A549 (cell line): ENCODE data around the gene QSOX1. TPM values are rescaled to one million over a fixed set of nuclear protein-coding genes. Genes with fewer than 3 reads are reported as not detected.

Experiments used
- ATAC-seq, 2 experiments: fragments of 200-7000 bp in 1 of 2; fragments of >200 bp in 1 of 2; cut with Nextera tagmentation in 1 of 2; cut with Tn5 transposase in 1 of 2; 3 replicates each; pipeline versions ENCODE4 v1.8.0 to v1.9.1; 2018 to 2020; ENCODE audit warnings: mild to moderate bottlenecking in 1 of 2, moderate library complexity in 1 of 2
- CTCF ChIA-PET: fragments of 300-600 bp; sonication (Branson Sonifier 250); formaldehyde crosslinking; extraction: SDS; loops from one replicate; lab custom pipeline; 2021; ENCODE audit warnings: antibody characterized with exemption, inconsistent platforms; lab: Yijun Ruan, JAX
- POLR2A ChIA-PET: fragments of 350-600 bp; formaldehyde crosslinking; extraction: SDS; loops from one replicate; lab custom pipeline; 2021; ENCODE audit warnings: antibody characterized with exemption, inconsistent platforms; lab: Yijun Ruan, JAX
- DNase-seq, 2 experiments: peaks; one replicate each; pipeline versions ENCODE4 v3.0.0 to v3.0.0-alpha.2; 2011 to 2016; ENCODE audit warnings: low read depth in 1 of 2, low spot score in 1 of 2
- FAIRE-seq: peaks from 2 replicates; lab custom pipeline; 2011; peaks lifted over from hg19 to GRCh38; lab: Jason Lieb, UNC
- H3K27ac ChIP-seq, 2 experiments: fragments of >200 bp; sonication (Bioruptor Twin); formaldehyde crosslinking; 3 replicates each; pipeline ENCODE4 v1.5.1; 2016 to 2017
- H3K4me1 ChIP-seq: fragments of >200 bp; sonication (Bioruptor Twin); formaldehyde crosslinking; 3 replicates; pipeline ENCODE4 v1.6.1; 2016
- H3K4me2 ChIP-seq: fragments of >200 bp; sonication (Bioruptor Twin); formaldehyde crosslinking; 3 replicates; pipeline ENCODE4 v1.6.1; 2016
- H3K4me3 ChIP-seq: fragments of >200 bp; sonication (Bioruptor Twin); formaldehyde crosslinking; 3 replicates; pipeline ENCODE4 v1.5.1; 2016
- H3K9me3 ChIP-seq: fragments of >200 bp; sonication (Bioruptor Twin); formaldehyde crosslinking; 3 replicates; pipeline ENCODE4 v1.6.1; 2016
- CBX2 ChIP-seq: fragments of 200-600 bp; sonication (generic); IDR thresholded peaks from 2 replicates; pipeline ENCODE4 v1.6.1; 2016; ENCODE audit warnings: low read depth, mild to moderate bottlenecking, borderline replicate concordance
- EHF ChIP-seq: fragments of 250-450 bp; sonication (Bioruptor Pico); IDR thresholded peaks from 2 replicates; pipeline ENCODE4 v1.5.0; 2020; ENCODE audit warnings: mild to moderate bottlenecking
- EHMT2 ChIP-seq: fragments of 200-600 bp; sonication (generic); IDR thresholded peaks from 2 replicates; pipeline ENCODE4 v1.6.1; 2016; ENCODE audit warnings: antibody characterized with exemption, low read depth, mild to moderate bottlenecking, moderate library complexity
- EP300 ChIP-seq, 2 experiments: fragments of >200 bp; sonication (Bioruptor Twin); formaldehyde crosslinking; IDR thresholded peaks; 2 replicates in 1 of 2; 3 replicates in 1 of 2; pipeline ENCODE4 v1.6.1; 2016 to 2017
- FOSB ChIP-seq: fragments of 250-450 bp; sonication (Bioruptor Pico); IDR thresholded peaks from 2 replicates; pipeline ENCODE4 v1.5.0; 2020; ENCODE audit warnings: mild to moderate bottlenecking, moderate library complexity
- FOSL2 ChIP-seq, 2 experiments: fragments of 450-650 bp in 1 of 2; fragments of >200 bp in 1 of 2; sonication (Bioruptor Twin) in 1 of 2; formaldehyde crosslinking; IDR thresholded peaks; 2 replicates each; pipeline versions ENCODE4 v1.5.0 to v1.6.1; 2016 to 2020; ENCODE audit warnings: mild to moderate bottlenecking in 1 of 2, moderate library complexity in 1 of 2
- GATA3 ChIP-seq: IDR thresholded peaks from 2 replicates; pipeline ENCODE4 v1.6.1; 2012; ENCODE audit warnings: borderline replicate concordance
- HDAC2 ChIP-seq: fragments of 200-600 bp; sonication (generic); IDR thresholded peaks from 2 replicates; pipeline ENCODE4 v1.6.1; 2016
- HOXB5 ChIP-seq: fragments of 250-450 bp; sonication (Bioruptor Pico); IDR thresholded peaks from 2 replicates; pipeline ENCODE4 v1.5.0; 2020; ENCODE audit warnings: mild to moderate bottlenecking, moderate library complexity
- MAZ ChIP-seq: fragments of 150-350 bp; IDR thresholded peaks from 2 replicates; pipeline ENCODE4 v1.6.1; 2014; ENCODE audit warnings: antibody characterized with exemption, low read depth, low read length, borderline replicate concordance
- NFE2L2 ChIP-seq: fragments of 150-350 bp; conservative IDR thresholded peaks from 2 replicates; pipeline ENCODE4 v1.6.1; 2014; ENCODE audit warnings: low read length
- RAD21 ChIP-seq, 2 experiments: fragments of >200 bp in 1 of 2; sonication (Bioruptor Twin) in 1 of 2; formaldehyde crosslinking in 1 of 2; IDR thresholded peaks in 1 of 2; conservative IDR thresholded peaks in 1 of 2; 2 replicates in 1 of 2; 3 replicates in 1 of 2; pipeline ENCODE4 v1.6.1; 2012 to 2018; ENCODE audit warnings: inconsistent platforms in 1 of 2
- RCOR1 ChIP-seq: fragments of 150-350 bp; IDR thresholded peaks from 2 replicates; pipeline ENCODE4 v1.6.1; 2014; ENCODE audit warnings: antibody characterized with exemption, low read length, low read depth
- RFX5 ChIP-seq: fragments of 450-650 bp; IDR thresholded peaks from 2 replicates; pipeline ENCODE4 v1.7.1; 2014; ENCODE audit warnings: antibody characterized with exemption, mild to moderate bottlenecking, moderate library complexity
- RNF2 ChIP-seq: fragments of 200-600 bp; sonication (generic); IDR thresholded peaks from 2 replicates; pipeline ENCODE4 v1.6.1; 2016; ENCODE audit warnings: low read depth, mild to moderate bottlenecking, antibody characterized with exemption, moderate library complexity, borderline replicate concordance
- SMC3 ChIP-seq: fragments of >200 bp; sonication (Bioruptor Twin); formaldehyde crosslinking; IDR thresholded peaks from 3 replicates; pipeline ENCODE4 v1.6.1; 2018; ENCODE audit warnings: inconsistent platforms
- SREBF2 ChIP-seq: fragments of 450-650 bp; IDR thresholded peaks from 2 replicates; pipeline ENCODE4 v1.6.1; 2014; ENCODE audit warnings: mild to moderate bottlenecking, moderate library complexity
- TFCP2L1 ChIP-seq: fragments of 250-450 bp; sonication (Bioruptor Pico); IDR thresholded peaks from 2 replicates; pipeline ENCODE4 v1.5.0; 2021; ENCODE audit warnings: mild to moderate bottlenecking
- WGBS: methylation state at CpG from one replicate; pipeline ENCODE4 v1.1.6; 2017; ENCODE audit errors: missing lambda C conversion rate; 5-methylcytosine and 5-hydroxymethylcytosine counted together
- polyA plus RNA-seq, 4 experiments: library from polyadenylated mRNA; depleted of rRNA in 3 of 4; stranded (reverse); fragments of >200 nt; fragmentation: RNase III in 1 of 4; extraction: RNeasy Plus Mini Kit Qiagen cat#74134 plus additional on column Dnase treatment in 1 of 4; gene quantifications; 2 replicates in 3 of 4; 3 replicates in 1 of 4; pipeline ENCODE4 v1.2.3, GENCODE V29; 2011 to 2017
- TF ChIP-seq, protein P1 (sequence below): fragments of 200-600 bp; sonication (generic); IDR thresholded peaks from 2 replicates; pipeline ENCODE4 v1.6.1; 2016; ENCODE audit warnings: antibody characterized with exemption, mild to moderate bottlenecking, moderate library complexity
- TF ChIP-seq, protein P2 (sequence below): IDR thresholded peaks from 2 replicates; pipeline ENCODE4 v1.6.1; 2012; ENCODE audit warnings: low read depth, borderline replicate concordance
- TF ChIP-seq, protein P3 (sequence below): fragments of >200 bp; sonication (Bioruptor Twin); formaldehyde crosslinking; IDR thresholded peaks from 3 replicates; pipeline ENCODE4 v1.5.1; 2016
- TF ChIP-seq, protein P4 (sequence below): fragments of 250-450 bp; sonication (Bioruptor Pico); IDR thresholded peaks from 2 replicates; pipeline ENCODE4 v1.5.0; 2021; ENCODE audit warnings: mild to moderate bottlenecking, moderate library complexity, borderline replicate concordance
- TF ChIP-seq, protein P5 (sequence below): fragments of 450-650 bp; IDR thresholded peaks from 2 replicates; pipeline ENCODE4 v1.6.1; 2014; ENCODE audit warnings: antibody characterized with exemption
- TF ChIP-seq, protein P6 (sequence below): fragments of >200 bp; sonication (Bioruptor Twin); formaldehyde crosslinking; IDR thresholded peaks from 2 replicates; pipeline ENCODE4 v1.6.1; 2016

Gene QSOX1
- polyA plus RNA-seq, 2 of the 4 experiments (the other 2 are of a cell fraction), result 43.8 to 60.2 TPM

DNA sequence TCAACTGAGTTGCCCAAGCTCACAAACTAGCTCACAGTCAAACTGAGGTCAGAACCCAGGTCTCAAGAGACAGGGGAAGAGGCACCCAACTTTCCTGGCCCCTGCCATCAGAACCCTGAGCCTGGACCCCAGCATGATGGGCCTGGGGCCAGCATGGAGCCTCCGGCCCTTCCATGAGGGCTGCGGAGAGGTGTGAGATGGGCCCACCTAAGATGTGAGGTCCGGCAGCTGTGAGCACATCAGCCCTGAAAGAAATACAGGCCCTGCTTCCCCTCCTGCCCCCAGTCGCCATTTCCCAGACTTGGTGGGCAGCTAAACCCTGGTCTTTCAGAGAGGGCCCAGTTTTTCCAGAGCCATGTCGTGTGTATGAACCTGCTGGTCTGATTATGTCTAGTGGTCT, 30.6 kb downstream of the QSOX1 start:
- Histone ChIP-seq H3K4me3 (no peak overlapping the region), H3K9me3 (no peaks in the 10 kb centered on the region), H3K27ac (no peak overlapping the region), H3K4me1 (no peaks in the 10 kb centered on the region), H3K4me2 (no peak overlapping the region)
- WGBS, result 82% methylated on average over 5 of the region's 5 CpGs
- ATAC-seq, result no peak
- CTCF ChIA-PET, result interaction anchor here (1.4 to 6.5 kb wide), 7 partner anchors 14 to 678 kb away, joined by 3 to 77 read pairs (median 40); partner anchors contain the start of gene LHX4
- POLR2A ChIA-PET, result interaction anchor here (0.6 kb wide), 1 partner anchor 838 kb away, joined by 3 read pairs; no protein-coding TSS in a partner anchor
- FAIRE-seq, result no peak
- TF ChIP-seq EHF (CRISPR knock-in tag) (no peak), FOSB (CRISPR knock-in tag) (no peak), NFE2L2 (no peak), SMC3 (no peak), SREBF2 (no peak), RNF2 (no peak), FOSL2 (IDR thresholded peaks at IDR 0.05) (no peak), FOSL2 (CRISPR knock-in tag; IDR thresholded peaks at IDR 0.05) (no peak), MAZ (no peak), GATA3 (no peak)
- TF ChIP-seq, protein P1, sequence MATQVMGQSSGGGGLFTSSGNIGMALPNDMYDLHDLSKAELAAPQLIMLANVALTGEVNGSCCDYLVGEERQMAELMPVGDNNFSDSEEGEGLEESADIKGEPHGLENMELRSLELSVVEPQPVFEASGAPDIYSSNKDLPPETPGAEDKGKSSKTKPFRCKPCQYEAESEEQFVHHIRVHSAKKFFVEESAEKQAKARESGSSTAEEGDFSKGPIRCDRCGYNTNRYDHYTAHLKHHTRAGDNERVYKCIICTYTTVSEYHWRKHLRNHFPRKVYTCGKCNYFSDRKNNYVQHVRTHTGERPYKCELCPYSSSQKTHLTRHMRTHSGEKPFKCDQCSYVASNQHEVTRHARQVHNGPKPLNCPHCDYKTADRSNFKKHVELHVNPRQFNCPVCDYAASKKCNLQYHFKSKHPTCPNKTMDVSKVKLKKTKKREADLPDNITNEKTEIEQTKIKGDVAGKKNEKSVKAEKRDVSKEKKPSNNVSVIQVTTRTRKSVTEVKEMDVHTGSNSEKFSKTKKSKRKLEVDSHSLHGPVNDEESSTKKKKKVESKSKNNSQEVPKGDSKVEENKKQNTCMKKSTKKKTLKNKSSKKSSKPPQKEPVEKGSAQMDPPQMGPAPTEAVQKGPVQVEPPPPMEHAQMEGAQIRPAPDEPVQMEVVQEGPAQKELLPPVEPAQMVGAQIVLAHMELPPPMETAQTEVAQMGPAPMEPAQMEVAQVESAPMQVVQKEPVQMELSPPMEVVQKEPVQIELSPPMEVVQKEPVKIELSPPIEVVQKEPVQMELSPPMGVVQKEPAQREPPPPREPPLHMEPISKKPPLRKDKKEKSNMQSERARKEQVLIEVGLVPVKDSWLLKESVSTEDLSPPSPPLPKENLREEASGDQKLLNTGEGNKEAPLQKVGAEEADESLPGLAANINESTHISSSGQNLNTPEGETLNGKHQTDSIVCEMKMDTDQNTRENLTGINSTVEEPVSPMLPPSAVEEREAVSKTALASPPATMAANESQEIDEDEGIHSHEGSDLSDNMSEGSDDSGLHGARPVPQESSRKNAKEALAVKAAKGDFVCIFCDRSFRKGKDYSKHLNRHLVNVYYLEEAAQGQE, result no peak
- TF ChIP-seq, protein P2, sequence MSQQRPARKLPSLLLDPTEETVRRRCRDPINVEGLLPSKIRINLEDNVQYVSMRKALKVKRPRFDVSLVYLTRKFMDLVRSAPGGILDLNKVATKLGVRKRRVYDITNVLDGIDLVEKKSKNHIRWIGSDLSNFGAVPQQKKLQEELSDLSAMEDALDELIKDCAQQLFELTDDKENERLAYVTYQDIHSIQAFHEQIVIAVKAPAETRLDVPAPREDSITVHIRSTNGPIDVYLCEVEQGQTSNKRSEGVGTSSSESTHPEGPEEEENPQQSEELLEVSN, result no peak
- TF ChIP-seq, protein P3, sequence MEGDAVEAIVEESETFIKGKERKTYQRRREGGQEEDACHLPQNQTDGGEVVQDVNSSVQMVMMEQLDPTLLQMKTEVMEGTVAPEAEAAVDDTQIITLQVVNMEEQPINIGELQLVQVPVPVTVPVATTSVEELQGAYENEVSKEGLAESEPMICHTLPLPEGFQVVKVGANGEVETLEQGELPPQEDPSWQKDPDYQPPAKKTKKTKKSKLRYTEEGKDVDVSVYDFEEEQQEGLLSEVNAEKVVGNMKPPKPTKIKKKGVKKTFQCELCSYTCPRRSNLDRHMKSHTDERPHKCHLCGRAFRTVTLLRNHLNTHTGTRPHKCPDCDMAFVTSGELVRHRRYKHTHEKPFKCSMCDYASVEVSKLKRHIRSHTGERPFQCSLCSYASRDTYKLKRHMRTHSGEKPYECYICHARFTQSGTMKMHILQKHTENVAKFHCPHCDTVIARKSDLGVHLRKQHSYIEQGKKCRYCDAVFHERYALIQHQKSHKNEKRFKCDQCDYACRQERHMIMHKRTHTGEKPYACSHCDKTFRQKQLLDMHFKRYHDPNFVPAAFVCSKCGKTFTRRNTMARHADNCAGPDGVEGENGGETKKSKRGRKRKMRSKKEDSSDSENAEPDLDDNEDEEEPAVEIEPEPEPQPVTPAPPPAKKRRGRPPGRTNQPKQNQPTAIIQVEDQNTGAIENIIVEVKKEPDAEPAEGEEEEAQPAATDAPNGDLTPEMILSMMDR, result no peak
- TF ChIP-seq, protein P4, sequence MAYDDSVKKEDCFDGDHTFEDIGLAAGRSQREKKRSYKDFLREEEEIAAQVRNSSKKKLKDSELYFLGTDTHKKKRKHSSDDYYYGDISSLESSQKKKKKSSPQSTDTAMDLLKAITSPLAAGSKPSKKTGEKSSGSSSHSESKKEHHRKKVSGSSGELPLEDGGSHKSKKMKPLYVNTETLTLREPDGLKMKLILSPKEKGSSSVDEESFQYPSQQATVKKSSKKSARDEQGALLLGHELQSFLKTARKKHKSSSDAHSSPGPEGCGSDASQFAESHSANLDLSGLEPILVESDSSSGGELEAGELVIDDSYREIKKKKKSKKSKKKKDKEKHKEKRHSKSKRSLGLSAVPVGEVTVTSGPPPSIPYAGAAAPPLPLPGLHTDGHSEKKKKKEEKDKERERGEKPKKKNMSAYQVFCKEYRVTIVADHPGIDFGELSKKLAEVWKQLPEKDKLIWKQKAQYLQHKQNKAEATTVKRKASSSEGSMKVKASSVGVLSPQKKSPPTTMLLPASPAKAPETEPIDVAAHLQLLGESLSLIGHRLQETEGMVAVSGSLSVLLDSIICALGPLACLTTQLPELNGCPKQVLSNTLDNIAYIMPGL (CRISPR knock-in tag), result no peak
- TF ChIP-seq, protein P5, sequence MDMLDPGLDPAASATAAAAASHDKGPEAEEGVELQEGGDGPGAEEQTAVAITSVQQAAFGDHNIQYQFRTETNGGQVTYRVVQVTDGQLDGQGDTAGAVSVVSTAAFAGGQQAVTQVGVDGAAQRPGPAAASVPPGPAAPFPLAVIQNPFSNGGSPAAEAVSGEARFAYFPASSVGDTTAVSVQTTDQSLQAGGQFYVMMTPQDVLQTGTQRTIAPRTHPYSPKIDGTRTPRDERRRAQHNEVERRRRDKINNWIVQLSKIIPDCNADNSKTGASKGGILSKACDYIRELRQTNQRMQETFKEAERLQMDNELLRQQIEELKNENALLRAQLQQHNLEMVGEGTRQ, result no peak
- DNase-seq, result no peak

DNA sequence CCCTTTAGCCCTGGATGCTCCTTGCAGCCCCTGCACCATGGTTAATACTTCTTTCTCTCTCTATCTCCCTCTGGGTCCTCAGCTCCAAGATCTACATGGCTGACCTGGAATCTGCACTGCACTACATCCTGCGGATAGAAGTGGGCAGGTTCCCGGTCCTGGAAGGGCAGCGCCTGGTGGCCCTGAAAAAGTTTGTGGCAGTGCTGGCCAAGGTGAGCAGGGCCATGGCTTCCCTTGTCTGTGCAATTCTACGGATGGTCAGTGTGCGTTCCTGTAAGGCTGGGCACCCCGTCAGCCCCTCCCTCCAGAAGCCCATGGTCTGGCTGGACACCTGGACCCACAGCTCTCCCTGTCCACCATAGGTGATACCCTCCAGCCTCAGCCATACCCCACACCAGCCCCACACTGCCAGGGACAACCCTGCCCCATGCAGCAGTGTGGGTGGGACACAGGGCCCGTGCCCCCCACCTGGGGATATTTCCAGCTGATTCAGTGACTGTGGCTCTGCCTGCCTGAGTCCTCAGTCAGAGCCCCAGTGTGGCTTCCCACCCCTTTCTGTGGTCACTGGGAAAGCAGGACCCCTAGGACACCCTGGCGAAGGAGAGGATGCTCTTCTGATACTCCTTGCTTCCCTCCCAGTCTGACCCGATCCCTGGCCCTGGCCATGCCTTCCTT, 31.4 kb downstream of the QSOX1 start:
- Histone ChIP-seq H3K4me1 (no peaks in the 10 kb centered on the region), H3K9me3 (no peaks in the 10 kb centered on the region), H3K4me2 (no peak overlapping the region), H3K27ac (no peak overlapping the region), H3K4me3 (no peak overlapping the region)
- ChIA-PET CTCF (interaction anchor here (1.2 to 6.5 kb wide), 9 partner anchors 11 to 677 kb away, joined by 3 to 77 read pairs (median 32); partner anchors contain the start of gene LHX4), POLR2A (interaction anchor here (0.6 kb wide), 1 partner anchor 837 kb away, joined by 3 read pairs; no protein-coding TSS in a partner anchor)
- FAIRE-seq (no peak), ATAC-seq (no peak), DNase-seq (no peak)
- WGBS, result 86% methylated on average over 8 of the region's 9 CpGs
- TF ChIP-seq, protein P6, sequence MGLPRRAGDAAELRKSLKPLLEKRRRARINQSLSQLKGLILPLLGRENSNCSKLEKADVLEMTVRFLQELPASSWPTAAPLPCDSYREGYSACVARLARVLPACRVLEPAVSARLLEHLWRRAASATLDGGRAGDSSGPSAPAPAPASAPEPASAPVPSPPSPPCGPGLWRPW, result no peak
- TF ChIP-seq TFCP2L1 (CRISPR knock-in tag), result no peak
- TF ChIP-seq CBX2, result no peak
- TF ChIP-seq RFX5, result no peak
- no peak for TF ChIP-seq RCOR1
- no peak for TF ChIP-seq HOXB5 (CRISPR knock-in tag)
- no peak for TF ChIP-seq FOSB (CRISPR knock-in tag)
- TF ChIP-seq, protein P4 (CRISPR knock-in tag), result no peak
- no peak for TF ChIP-seq EHMT2
- no peak for TF ChIP-seq HDAC2
- no peak for TF ChIP-seq RAD21 (conservative IDR thresholded peaks at IDR 0.05 in 1 of 2, IDR thresholded peaks at IDR 0.05 in 1 of 2)
- TF ChIP-seq RNF2, result no peak
- no peak for TF ChIP-seq EP300 (IDR thresholded peaks at IDR 0.05)
